ENCODE results near the gene CCDC71L.
"Not testable (repeated sequence)": the region's sequence is repeated elsewhere in the genome, so short reads cannot be mapped to it uniquely, and the experiment has no call there.

CCDC71L gene

DNA sequence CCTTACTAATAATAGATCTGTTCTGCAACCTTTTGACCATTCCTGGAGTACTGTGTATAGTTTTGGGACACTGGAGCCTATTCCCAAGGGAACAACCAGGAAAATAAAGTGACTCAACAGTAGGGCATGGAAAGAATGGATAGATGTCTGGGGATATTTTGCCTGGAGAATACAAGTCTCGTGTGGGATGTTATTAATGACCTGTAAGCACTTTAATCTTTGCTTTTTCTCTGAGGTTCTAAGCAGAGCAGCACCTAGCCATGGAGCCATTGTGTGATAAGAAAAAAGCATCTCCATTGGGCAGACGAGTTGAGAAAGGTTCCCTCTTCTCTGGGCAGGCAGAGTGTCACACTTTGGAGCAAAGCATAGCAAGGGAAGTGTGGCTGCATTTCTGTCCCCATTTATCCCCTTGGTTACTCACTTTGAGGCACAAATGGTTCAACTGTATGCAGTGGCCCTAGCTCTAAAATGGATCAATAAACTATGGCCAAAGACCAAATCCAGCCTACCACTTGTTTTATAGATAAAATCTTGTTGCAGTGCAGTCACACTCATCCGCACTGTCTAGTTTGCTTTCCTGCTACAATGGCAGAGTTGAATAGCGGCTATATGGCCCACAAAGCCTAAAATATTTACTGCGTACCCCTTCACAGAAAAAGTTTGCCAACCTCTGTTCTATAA, 21.0 kb upstream of the CCDC71L start:
- H3K27ac ChIP-seq, result no peak overlapping the region
- no peak for TF ChIP-seq ZFX (IDR thresholded peaks at IDR 0.05)
- TF ChIP-seq CTCF (conservative IDR thresholded peaks at IDR 0.05), result no peak

DNA sequence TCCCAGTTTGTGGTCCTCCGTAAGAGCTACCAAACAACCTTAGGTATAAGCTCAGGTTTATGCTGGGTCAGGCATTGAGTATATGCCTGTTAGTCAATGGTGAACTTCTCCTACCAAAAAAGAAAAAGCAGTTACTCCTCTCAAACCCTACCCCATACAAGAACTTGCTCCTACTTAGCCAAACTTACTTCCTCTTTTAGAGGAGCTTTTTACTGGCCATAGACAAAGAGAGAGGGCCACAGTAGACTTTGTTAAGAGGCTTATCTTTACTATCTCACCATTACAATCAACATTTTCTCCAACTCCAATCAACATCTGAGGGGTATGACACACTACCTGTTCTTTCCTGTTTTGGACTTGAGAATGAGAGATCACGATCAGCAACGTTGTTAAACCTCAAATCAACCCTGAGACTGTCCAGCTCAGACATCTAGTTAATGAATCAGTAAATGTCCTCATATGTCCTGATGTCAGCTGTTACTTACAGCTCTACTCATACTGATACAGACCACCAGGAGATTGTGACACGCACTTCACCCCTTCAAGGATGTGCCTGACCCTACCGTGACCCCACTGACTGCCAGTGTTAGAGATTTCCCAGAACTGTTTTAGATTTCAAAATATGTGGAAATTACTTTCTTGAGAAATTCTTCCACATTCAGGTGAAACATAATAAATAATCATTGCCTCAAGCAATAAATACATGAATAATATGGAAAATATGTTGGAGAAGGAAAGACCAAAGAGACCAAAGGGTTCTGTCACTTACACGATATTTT, 18.4 kb upstream of the CCDC71L start:
- TF ChIP-seq ZFX (IDR thresholded peaks at IDR 0.05), result no peak
- no peak for TF ChIP-seq CTCF (conservative IDR thresholded peaks at IDR 0.05)
- no peak overlapping the region for H3K27ac ChIP-seq

GRCh38 chr7:106678795-106679152, 17.8 kb upstream of the CCDC71L start:
- no peak overlapping the region for H3K27ac ChIP-seq
- TF ChIP-seq ZFX (IDR thresholded peaks at IDR 0.05) (no peak), CTCF (conservative IDR thresholded peaks at IDR 0.05) (no peak)

DNA sequence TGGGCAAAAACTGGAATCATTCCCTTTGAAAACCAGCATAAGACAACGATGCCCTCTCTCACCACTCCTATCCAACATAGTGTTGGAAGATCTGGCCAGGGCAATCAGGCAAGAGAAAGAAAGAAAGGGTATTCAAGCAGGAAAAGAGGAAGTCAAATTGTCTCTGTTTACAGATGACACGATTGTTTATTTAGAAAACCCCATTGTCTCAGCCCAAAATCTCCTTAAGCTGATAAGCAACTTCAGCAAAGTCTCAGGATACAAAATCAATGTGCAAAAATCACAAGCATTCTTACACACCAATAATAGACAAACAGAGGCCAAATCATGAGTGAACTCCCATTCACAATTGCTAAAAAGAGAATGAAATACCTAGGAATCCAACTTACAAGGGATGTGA, 15.5 kb upstream of the CCDC71L start:
- H3K27ac ChIP-seq, result not testable (repeated sequence)

DNA sequence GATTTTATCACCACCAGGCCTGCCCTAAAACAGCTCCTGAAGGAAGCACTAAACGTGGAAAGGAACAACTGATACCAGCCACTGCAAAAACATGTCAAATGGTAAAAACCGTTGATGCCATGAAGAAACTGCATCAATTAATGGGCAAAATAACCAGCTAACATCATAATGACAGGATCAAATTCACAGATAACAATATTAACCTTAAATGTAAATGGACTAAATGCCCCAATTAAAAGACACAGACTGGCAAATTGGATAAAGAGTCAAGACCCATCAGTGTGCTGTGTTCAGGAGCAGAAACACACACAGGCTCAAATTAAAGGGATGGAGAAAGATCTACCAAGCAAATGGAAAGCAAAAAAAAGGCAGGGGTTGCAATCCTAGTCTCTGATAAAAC, 12.7 kb upstream of the CCDC71L start:
- H3K27ac ChIP-seq, result not testable (repeated sequence)

DNA sequence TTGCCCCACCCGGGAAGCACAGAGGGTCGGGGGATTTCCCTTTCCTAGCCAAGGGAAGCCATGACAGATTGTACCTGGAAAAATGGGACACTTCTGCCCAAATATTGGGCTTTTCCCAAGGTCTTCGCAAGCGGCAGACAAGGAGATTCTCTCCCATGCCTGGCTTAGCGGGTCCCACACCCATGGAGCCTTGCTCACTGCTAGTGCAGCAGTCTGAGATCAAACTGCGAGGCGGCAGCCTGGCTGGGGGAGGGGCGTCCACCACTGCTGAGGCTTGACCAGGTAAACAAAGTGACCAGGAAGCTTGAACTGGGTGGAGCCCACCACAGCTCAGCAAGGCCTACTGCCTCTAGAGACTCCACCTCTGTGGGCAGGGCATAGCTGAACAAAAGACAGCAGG, 11.0 kb upstream of the CCDC71L start:
- peak overlapping the region; percentile 49 for H3K27ac ChIP-seq

DNA sequence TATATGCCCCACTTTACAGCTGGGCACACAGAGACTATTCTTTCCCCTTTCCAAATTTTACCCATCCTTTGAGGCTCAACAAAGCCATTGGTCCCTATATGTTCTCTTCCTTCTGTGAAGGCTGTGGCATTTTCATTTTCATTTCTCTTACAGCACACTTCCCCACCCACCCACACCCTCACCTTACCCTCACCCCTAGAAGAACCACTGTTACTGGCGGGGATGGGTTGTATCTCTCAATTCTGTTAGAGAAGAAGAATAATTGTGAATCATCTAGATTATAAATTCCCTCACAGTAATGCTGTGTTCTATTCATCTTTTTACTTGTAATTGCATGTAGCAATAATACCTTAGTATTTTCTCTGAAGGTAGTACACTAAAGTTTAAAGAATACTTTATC, 10.2 kb upstream of the CCDC71L start:
- no peak overlapping the region for H3K27ac ChIP-seq
- TF ChIP-seq CTCF (conservative IDR thresholded peaks at IDR 0.05), result no peak
- no peak for TF ChIP-seq ZFX (IDR thresholded peaks at IDR 0.05)

- TF ChIP-seq CTCF (conservative IDR thresholded peaks at IDR 0.05) (no peak), ZFX (IDR thresholded peaks at IDR 0.05) (no peak)
These were observed 8.0 kb upstream of the CCDC71L start for GRCh38 chr7:106668861-106669524.

GRCh38 chr7:106666353-106666752, 5.4 kb upstream of the CCDC71L start:
- H3K27ac ChIP-seq, result no peak overlapping the region
- TF ChIP-seq CTCF (conservative IDR thresholded peaks at IDR 0.05) (no peak), ZFX (IDR thresholded peaks at IDR 0.05) (no peak)

More at GRCh38 chr7:106668861-106669524, 8.0 kb upstream of the CCDC71L start:
- H3K27ac ChIP-seq, result no peak overlapping the region
